Memory B cell (primary cell): ENCODE data around the gene ACOXL.
"Not testable (repeated sequence)": the region's sequence is repeated elsewhere in the genome, so short reads cannot be mapped to it uniquely, and the experiment has no call there.

Experiments used
- ATAC-seq: fragments of 150-1000 bp; cut with Tn5 transposase; 2 replicates; pipeline ENCODE4 v1.10.0; 2021; ENCODE audit warnings: low read depth, mild to moderate bottlenecking, moderate library complexity
- DNase-seq, 2 donors: peaks; one replicate each; pipeline ENCODE4 v3.0.0; 2022; ENCODE audit warnings: low spot score in 2 of 2
- H3K27ac Mint-ChIP-seq: one replicate; pipeline ENCODE4 v1.8.0; 2022; ENCODE audit warnings: mild to moderate bottlenecking, moderate library complexity, mixed read lengths
- H3K27me3 Mint-ChIP-seq: one replicate; pipeline ENCODE4 v1.8.0; 2022; ENCODE audit warnings: mixed read lengths
- H3K36me3 Mint-ChIP-seq: one replicate; pipeline ENCODE4 v1.8.0; 2022; ENCODE audit warnings: mild to moderate bottlenecking, mixed read lengths
- H3K4me1 Mint-ChIP-seq: one replicate; pipeline ENCODE4 v1.8.0; 2022; ENCODE audit warnings: mixed read lengths
- H3K4me3 Mint-ChIP-seq: one replicate; pipeline ENCODE4 v1.8.0; 2022; ENCODE audit warnings: mild to moderate bottlenecking, moderate library complexity, mixed read lengths
- H3K9me3 Mint-ChIP-seq: one replicate; pipeline ENCODE4 v1.8.0; 2022; ENCODE audit warnings: mixed read lengths

Gene ACOXL

DNA sequence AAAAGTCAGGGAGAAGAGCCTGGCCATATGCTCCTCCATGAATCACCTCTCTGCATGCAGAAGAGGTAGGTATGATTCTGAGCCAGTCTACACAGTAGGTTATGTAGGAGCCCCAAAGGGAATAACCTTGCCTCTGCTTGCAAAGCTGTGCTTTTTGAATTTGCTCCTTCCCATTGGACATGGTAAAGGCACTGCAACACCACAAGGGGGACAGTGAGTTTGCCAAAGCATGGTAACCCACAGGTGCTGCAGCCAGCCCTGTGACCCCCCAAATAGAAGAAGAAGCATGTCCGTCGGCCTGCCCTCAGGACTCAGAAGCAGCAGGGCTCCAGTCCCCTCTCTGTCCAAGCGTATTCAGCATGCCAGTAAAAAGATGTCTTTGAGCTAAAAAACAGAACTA, 337.3 kb downstream of the ACOXL start:
- Mint-ChIP-seq H3K9me3 (no peaks in the 10 kb centered on the region), H3K27ac (no peak overlapping the region), H3K4me1 (peaks cover 13% of the 10 kb centered on the region)

DNA sequence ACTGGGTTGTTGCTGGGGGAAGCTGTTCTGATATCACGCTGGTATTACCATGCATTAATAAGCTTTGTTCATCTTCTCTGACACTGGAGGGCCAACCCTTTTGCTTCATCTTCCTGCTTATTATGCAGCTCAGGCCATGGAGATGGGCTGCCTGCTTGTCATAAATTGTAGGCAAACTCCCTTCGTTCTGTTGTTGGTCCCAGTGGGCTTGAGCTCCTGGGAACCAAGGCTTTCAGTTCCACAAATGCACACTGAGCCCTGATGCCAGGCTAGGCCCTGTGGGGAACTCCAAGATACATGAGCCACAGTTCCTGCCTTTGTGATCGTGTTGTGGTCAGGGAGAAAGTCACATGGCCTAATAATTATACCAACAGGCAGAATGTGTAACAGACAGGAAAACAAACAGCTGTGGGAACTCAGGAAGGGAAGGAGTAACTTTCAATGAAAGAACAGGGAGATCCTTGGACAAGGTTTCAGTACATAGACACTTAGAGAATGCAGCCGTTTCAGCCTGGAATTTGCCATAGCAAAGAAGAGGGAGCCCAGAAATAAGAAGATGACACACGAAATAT, 339.3 kb downstream of the ACOXL start:
- no peak overlapping the region for H3K27ac Mint-ChIP-seq
- ATAC-seq = peak; percentile 71
- H3K27me3 Mint-ChIP-seq = peaks cover under 1% of the 10 kb centered on the region
- H3K4me1 Mint-ChIP-seq = peaks cover 10% of the 10 kb centered on the region
- H3K9me3 Mint-ChIP-seq = peaks cover 10% of the 10 kb centered on the region
- H3K4me3 Mint-ChIP-seq = no peak overlapping the region
- H3K36me3 Mint-ChIP-seq = peaks cover 3% of the 10 kb centered on the region
- DNase-seq = no peak

More for the DNA sequence above, 337.3 kb downstream of the ACOXL start:
- no peak overlapping the region for H3K4me3 Mint-ChIP-seq
- no peaks in the 10 kb centered on the region for H3K36me3 Mint-ChIP-seq
- ATAC-seq = no peak
- DNase-seq = no peak
- no peaks in the 10 kb centered on the region for H3K27me3 Mint-ChIP-seq

GRCh38 chr2:111072220-111072871, 340.0 kb downstream of the ACOXL start:
- peaks cover 2% of the 10 kb centered on the region for H3K27me3 Mint-ChIP-seq
- H3K4me3 Mint-ChIP-seq = no peak overlapping the region
- H3K36me3 Mint-ChIP-seq = peaks cover 5% of the 10 kb centered on the region
- peaks cover 10% of the 10 kb centered on the region for H3K4me1 Mint-ChIP-seq
- H3K9me3 Mint-ChIP-seq = peaks cover 12% of the 10 kb centered on the region
- no peak for ATAC-seq
- DNase-seq = no peak
- no peak overlapping the region for H3K27ac Mint-ChIP-seq

- H3K4me3 Mint-ChIP-seq, H3K27ac Mint-ChIP-seq, H3K36me3 Mint-ChIP-seq, ATAC-seq, H3K9me3 Mint-ChIP-seq, DNase-seq, H3K4me1 Mint-ChIP-seq: not testable (repeated sequence)
- H3K27me3 Mint-ChIP-seq = peaks cover 23% of the 10 kb centered on the region
Observed at GRCh38 chr2:111082659-111083058, 350.3 kb downstream of the ACOXL start.

DNA sequence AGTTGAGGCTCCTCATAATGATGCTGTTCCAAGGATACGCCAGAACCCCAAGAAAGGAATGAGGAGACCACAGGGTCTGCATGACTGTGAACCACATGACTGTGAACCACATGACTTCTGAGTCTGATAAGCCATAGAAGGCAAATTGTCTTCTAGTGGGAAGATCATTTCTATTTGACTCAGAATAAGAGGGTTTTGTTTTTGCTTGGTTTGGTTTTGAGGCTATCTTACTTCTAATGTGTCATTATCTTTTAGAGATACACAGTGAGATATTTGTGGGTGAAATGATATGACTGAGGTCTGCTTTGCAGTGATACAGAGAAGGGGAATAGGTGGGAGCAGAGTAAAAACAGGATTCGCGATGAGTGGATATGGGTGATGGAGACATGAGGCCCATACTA, 359.4 kb downstream of the ACOXL start:
- Mint-ChIP-seq H3K36me3 (no peaks in the 10 kb centered on the region), H3K4me1 (no peaks in the 10 kb centered on the region), H3K27me3 (peaks cover 2% of the 10 kb centered on the region), H3K4me3 (no peak overlapping the region), H3K27ac (no peak overlapping the region), H3K9me3 (no peaks in the 10 kb centered on the region)
- DNase-seq (no peak), ATAC-seq (no peak)

DNA sequence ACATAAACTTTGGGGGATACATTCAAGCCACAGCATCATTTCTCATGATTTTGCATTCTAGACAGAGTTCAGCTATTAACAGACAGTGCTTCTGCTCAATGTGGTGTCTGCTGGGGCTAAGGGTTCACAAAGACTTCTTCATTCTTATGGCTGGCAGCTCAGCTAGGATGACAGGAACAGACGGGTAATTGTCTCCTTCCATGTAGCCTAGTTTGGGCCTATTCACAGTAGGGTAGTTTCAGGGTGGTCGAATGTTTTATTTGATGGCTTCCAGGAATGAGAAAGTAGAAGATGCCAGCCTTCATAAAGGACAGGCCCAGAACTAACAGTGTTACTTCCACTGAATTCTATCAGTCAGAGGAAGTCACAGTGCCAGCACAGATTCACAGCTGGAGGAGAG, 362.3 kb downstream of the ACOXL start:
- no peak overlapping the region for H3K4me3 Mint-ChIP-seq
- H3K9me3 Mint-ChIP-seq = no peaks in the 10 kb centered on the region
- ATAC-seq = no peak
- H3K4me1 Mint-ChIP-seq = no peaks in the 10 kb centered on the region
- DNase-seq = no peak
- H3K27ac Mint-ChIP-seq = no peak overlapping the region
- peaks cover 2% of the 10 kb centered on the region for H3K27me3 Mint-ChIP-seq
- H3K36me3 Mint-ChIP-seq = no peaks in the 10 kb centered on the region

GRCh38 chr2:111095434-111095833, 363.1 kb downstream of the ACOXL start:
- ATAC-seq = no peak
- Mint-ChIP-seq H3K9me3 (no peaks in the 10 kb centered on the region), H3K27me3 (no peaks in the 10 kb centered on the region), H3K4me3 (no peak overlapping the region), H3K4me1 (peaks cover 2% of the 10 kb centered on the region), H3K27ac (no peak overlapping the region), H3K36me3 (no peaks in the 10 kb centered on the region)
- DNase-seq = no peak

GRCh38 chr2:111099402-111099801, 367.0 kb downstream of the ACOXL start:
- Mint-ChIP-seq H3K4me1 (peaks cover 7% of the 10 kb centered on the region), H3K27ac (no peak overlapping the region), H3K36me3 (no peaks in the 10 kb centered on the region), H3K9me3 (no peaks in the 10 kb centered on the region), H3K27me3 (no peaks in the 10 kb centered on the region), H3K4me3 (no peak overlapping the region)
- DNase-seq (no peak), ATAC-seq (no peak)

- Mint-ChIP-seq H3K4me3 (no peak overlapping the region), H3K27me3 (no peaks in the 10 kb centered on the region), H3K27ac (no peak overlapping the region), H3K4me1 (peaks cover 7% of the 10 kb centered on the region), H3K9me3 (no peaks in the 10 kb centered on the region), H3K36me3 (no peaks in the 10 kb centered on the region)
- DNase-seq = no peak
- no peak for ATAC-seq
Observed at GRCh38 chr2:111100087-111100764, 367.9 kb downstream of the ACOXL start.

GRCh38 chr2:111100765-111101162, 368.4 kb downstream of the ACOXL start:
- Mint-ChIP-seq H3K4me3 (no peak overlapping the region), H3K4me1 (peaks cover 7% of the 10 kb centered on the region), H3K27me3 (no peaks in the 10 kb centered on the region), H3K9me3 (no peaks in the 10 kb centered on the region), H3K36me3 (no peaks in the 10 kb centered on the region), H3K27ac (no peak overlapping the region)
- DNase-seq (no peak), ATAC-seq (peak; percentile 74)

DNA sequence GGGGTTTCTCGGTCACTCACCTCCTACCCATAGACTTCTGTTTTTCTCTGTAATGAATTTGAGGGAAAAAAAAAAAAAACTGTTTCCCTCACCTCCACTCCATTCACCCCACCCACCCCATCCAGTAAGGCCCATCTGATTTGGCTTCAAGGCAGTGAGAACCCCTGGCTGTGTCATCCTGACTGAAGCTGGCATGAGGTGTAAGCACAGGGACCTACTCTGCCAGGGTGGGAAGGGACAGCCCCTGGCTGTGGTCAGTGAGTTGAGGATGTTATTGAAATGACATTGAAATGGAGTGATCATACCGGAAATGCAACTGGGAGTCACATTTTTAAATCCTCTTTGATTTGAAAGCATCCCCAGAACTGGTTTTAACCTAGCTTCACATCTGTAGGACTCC, 369.2 kb downstream of the ACOXL start:
- Mint-ChIP-seq H3K4me3 (no peak overlapping the region), H3K4me1 (peaks cover 7% of the 10 kb centered on the region), H3K36me3 (no peaks in the 10 kb centered on the region), H3K9me3 (no peaks in the 10 kb centered on the region), H3K27ac (no peak overlapping the region), H3K27me3 (no peaks in the 10 kb centered on the region)
- no peak for DNase-seq
- ATAC-seq = no peak

- DNase-seq (no peak), ATAC-seq (no peak)
- Mint-ChIP-seq H3K9me3 (no peaks in the 10 kb centered on the region), H3K4me3 (no peak overlapping the region), H3K36me3 (no peaks in the 10 kb centered on the region), H3K4me1 (peaks cover 7% of the 10 kb centered on the region), H3K27me3 (no peaks in the 10 kb centered on the region), H3K27ac (no peak overlapping the region)
Observed at GRCh38 chr2:111102216-111102615, 369.8 kb downstream of the ACOXL start.

GRCh38 chr2:111105926-111106325, 373.6 kb downstream of the ACOXL start:
- DNase-seq (no peak), ATAC-seq (no peak)
- H3K9me3 Mint-ChIP-seq = no peaks in the 10 kb centered on the region
- H3K36me3 Mint-ChIP-seq = no peaks in the 10 kb centered on the region
- peaks cover under 1% of the 10 kb centered on the region for H3K4me1 Mint-ChIP-seq
- H3K27me3 Mint-ChIP-seq = peaks cover 3% of the 10 kb centered on the region
- no peak overlapping the region for H3K27ac Mint-ChIP-seq
- no peak overlapping the region for H3K4me3 Mint-ChIP-seq

DNA sequence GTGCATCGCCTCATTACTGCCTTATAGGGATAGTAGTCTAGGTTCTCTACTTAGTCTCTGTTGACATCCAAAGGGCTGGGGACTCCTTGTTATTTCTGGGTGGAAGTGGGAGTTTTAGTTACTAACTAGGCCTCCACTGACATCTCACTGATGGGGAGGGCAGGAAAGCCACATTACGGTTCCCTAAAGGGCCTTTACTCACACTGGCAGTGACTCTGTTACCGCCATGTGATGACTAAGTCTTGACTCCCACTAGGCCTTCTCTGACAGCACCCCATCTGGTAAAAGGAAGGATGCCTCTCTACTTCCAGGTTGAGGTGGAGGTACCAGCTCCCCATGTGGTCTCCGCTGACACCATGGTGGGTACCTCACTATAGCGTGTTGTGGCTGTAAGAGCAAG, 374.3 kb downstream of the ACOXL start:
- DNase-seq (no peak), ATAC-seq (no peak)
- Mint-ChIP-seq H3K4me3 (no peak overlapping the region), H3K4me1 (no peaks in the 10 kb centered on the region), H3K27ac (no peak overlapping the region), H3K9me3 (no peaks in the 10 kb centered on the region), H3K36me3 (no peaks in the 10 kb centered on the region), H3K27me3 (peaks cover 3% of the 10 kb centered on the region)
